Mesothelial cell of epicardium (in vitro differentiated cells): ENCODE results near the gene C12orf75. TPM values are rescaled to one million over a fixed set of nuclear protein-coding genes. Genes with fewer than 3 reads are reported as not detected.
A peak's percentile ranks its signal among the peaks of the same experiment; 100 is the strongest.

ENCODE experiments used
- DNase-seq, 2 experiments: peaks; one replicate each; pipeline ENCODE4 v3.0.0; 2021; ENCODE audit warnings: low spot score in 2 of 2; ENCODE audit not compliant: unreplicated experiment in 2 of 2
- H3K27ac Mint-ChIP-seq: 2 replicates; pipeline ENCODE4 v1.8.0; 2021; ENCODE audit warnings: mixed read lengths
- H3K27me3 Mint-ChIP-seq: 2 replicates; pipeline ENCODE4 v1.8.0; 2021; ENCODE audit warnings: low read depth, mixed read lengths
- H3K36me3 Mint-ChIP-seq: 2 replicates; pipeline ENCODE4 v1.8.0; 2021; ENCODE audit warnings: mixed read lengths
- H3K4me1 Mint-ChIP-seq: 2 replicates; pipeline ENCODE4 v1.8.0; 2021; ENCODE audit warnings: mixed read lengths
- H3K4me3 Mint-ChIP-seq: 2 replicates; pipeline ENCODE4 v1.8.0; 2021; ENCODE audit warnings: mild to moderate bottlenecking, moderate library complexity, mixed read lengths
- H3K9me3 Mint-ChIP-seq: 2 replicates; pipeline ENCODE4 v1.8.0; 2021; ENCODE audit warnings: mixed read lengths
- CTCF ChIP-seq: fragments of 200-600 bp; sonication (generic); IDR thresholded peaks from one replicate; pipeline ENCODE4 v1.5.0; 2021; ENCODE audit warnings: antibody characterized with exemption; ENCODE audit not compliant: unreplicated experiment
- total RNA-seq: library from RNA; stranded (reverse); gene quantifications from 3 replicates; pipeline ENCODE4 v1.2.1, GENCODE V29; 2021

C12orf75 gene
- total RNA-seq, 1 donor from 2014 or later: 15.6 TPM

GRCh38 chr12:105418229-105418628 lies 87.7 kb downstream of the C12orf75 start:
- H3K4me3 Mint-ChIP-seq: no peak overlapping the region
- H3K4me1 Mint-ChIP-seq: peaks cover 23% of the 10 kb centered on the region
- DNase-seq: no peak
- H3K27ac Mint-ChIP-seq: peak overlapping the region; percentile 92
- no peaks in the 10 kb centered on the region for H3K36me3 Mint-ChIP-seq
- H3K9me3 Mint-ChIP-seq: no peaks in the 10 kb centered on the region
- H3K27me3 Mint-ChIP-seq: no peaks in the 10 kb centered on the region
- TF ChIP-seq CTCF: no peak

GRCh38 chr12:105418821-105419291 lies 88.4 kb downstream of the C12orf75 start:
- no peaks in the 10 kb centered on the region for H3K27me3 Mint-ChIP-seq
- peaks cover 25% of the 10 kb centered on the region for H3K4me1 Mint-ChIP-seq
- peak in 1 of 2 experiments; percentile 48 for DNase-seq
- peak overlapping the region; percentile 92 for H3K27ac Mint-ChIP-seq
- no peaks in the 10 kb centered on the region for H3K9me3 Mint-ChIP-seq
- TF ChIP-seq CTCF: no peak
- no peak overlapping the region for H3K4me3 Mint-ChIP-seq
- no peaks in the 10 kb centered on the region for H3K36me3 Mint-ChIP-seq

GRCh38 chr12:105419606-105420005 lies 89.1 kb downstream of the C12orf75 start:
- TF ChIP-seq CTCF: no peak
- Mint-ChIP-seq H3K4me3 (no peak overlapping the region), H3K4me1 (peaks cover 25% of the 10 kb centered on the region), H3K27me3 (no peaks in the 10 kb centered on the region), H3K27ac (peak overlapping the region; percentile 92), H3K9me3 (no peaks in the 10 kb centered on the region), H3K36me3 (no peaks in the 10 kb centered on the region)
- DNase-seq: no peak

- peak overlapping the region; percentile 92 for H3K27ac Mint-ChIP-seq
- peaks cover 25% of the 10 kb centered on the region for H3K4me1 Mint-ChIP-seq
- no peaks in the 10 kb centered on the region for H3K27me3 Mint-ChIP-seq
- H3K9me3 Mint-ChIP-seq: no peaks in the 10 kb centered on the region
- H3K4me3 Mint-ChIP-seq: no peak overlapping the region
- H3K36me3 Mint-ChIP-seq: no peaks in the 10 kb centered on the region
- no peak for TF ChIP-seq CTCF
- no peak for DNase-seq
Measured at GRCh38 chr12:105420046-105420445, 89.6 kb downstream of the C12orf75 start.

- Mint-ChIP-seq H3K9me3 (no peaks in the 10 kb centered on the region), H3K4me1 (peaks cover 30% of the 10 kb centered on the region), H3K36me3 (no peaks in the 10 kb centered on the region), H3K27me3 (no peaks in the 10 kb centered on the region), H3K27ac (no peak overlapping the region), H3K4me3 (no peak overlapping the region)
- peak; percentile 84 for TF ChIP-seq CTCF
- DNase-seq: peak; percentile 53 to 81
Measured at GRCh38 chr12:105420659-105421240, 90.3 kb downstream of the C12orf75 start.

Other genes starting within 250 kb of the C12orf75 start
- 2.4 to 3.2 TPM (median 2.4 TPM) in 3 replicates for gene ALDH1L2, start 246.2 kb upstream of the C12orf75 start, total RNA-seq
- gene WASHC4, start 223.0 kb upstream of the C12orf75 start, total RNA-seq: 46.2 to 50.9 TPM (median 46.4 TPM) in 3 replicates
- gene APPL2, start 94.5 kb upstream of the C12orf75 start, total RNA-seq: 63.4 to 66.9 TPM (median 63.5 TPM) in 3 replicates